Measurements from ENCODE around the gene ZNF280D.

DNA sequence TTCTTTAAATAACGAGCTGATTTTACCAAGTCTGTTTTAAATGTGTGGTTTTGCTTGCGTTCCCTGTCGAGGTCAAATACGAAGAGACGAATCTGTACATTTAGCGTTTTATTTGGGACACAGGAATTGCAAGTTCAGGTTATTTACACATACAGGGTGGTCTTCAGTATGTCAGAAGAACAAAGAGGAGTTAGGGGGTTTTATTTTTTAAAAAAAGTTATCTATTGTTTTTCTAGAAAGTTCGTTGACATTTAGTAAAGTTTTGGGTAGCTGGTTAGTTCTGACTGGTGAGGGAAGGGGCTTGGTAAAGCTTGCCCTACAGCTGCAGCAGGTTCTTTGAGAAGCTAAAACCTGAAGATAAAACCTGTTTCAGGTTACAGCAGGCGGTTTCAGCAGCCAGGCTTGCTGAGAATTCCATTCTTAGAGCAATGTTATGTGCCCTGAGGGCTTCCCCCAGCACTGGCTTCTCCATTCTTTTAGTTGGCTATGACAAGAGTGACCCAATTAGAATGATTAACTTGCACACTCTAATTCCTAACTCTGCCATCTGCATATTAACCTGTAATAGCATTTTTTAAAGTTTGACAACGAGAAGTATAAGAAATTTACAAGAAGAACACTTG lies 815 bp upstream of the ZNF280D start:
- no peak for TF ChIP-seq TEAD4 (IDR thresholded peaks at IDR 0.05; ENCODE audit: low read depth, low read length)
- no peak for TF ChIP-seq SIN3A (conservative IDR thresholded peaks at IDR 0.05 in 1 of 2, IDR thresholded peaks at IDR 0.05 in 1 of 2; ENCODE audit: low read depth in 1 of 2, low read length in 2 of 2)
- TF ChIP-seq EZH2 (IDR thresholded peaks at IDR 0.05; ENCODE audit: low read depth, low read length, severe bottlenecking): no peak
- no peak for TF ChIP-seq CTCF (IDR thresholded peaks at IDR 0.05; ENCODE audit: control extremely low read depth in 1 of 3, insufficient read depth in 1 of 3, low read depth in 1 of 3, low read length in 3 of 3)

All from H1 (cell line).